ENCODE data around the gene ABI1.

DNA sequence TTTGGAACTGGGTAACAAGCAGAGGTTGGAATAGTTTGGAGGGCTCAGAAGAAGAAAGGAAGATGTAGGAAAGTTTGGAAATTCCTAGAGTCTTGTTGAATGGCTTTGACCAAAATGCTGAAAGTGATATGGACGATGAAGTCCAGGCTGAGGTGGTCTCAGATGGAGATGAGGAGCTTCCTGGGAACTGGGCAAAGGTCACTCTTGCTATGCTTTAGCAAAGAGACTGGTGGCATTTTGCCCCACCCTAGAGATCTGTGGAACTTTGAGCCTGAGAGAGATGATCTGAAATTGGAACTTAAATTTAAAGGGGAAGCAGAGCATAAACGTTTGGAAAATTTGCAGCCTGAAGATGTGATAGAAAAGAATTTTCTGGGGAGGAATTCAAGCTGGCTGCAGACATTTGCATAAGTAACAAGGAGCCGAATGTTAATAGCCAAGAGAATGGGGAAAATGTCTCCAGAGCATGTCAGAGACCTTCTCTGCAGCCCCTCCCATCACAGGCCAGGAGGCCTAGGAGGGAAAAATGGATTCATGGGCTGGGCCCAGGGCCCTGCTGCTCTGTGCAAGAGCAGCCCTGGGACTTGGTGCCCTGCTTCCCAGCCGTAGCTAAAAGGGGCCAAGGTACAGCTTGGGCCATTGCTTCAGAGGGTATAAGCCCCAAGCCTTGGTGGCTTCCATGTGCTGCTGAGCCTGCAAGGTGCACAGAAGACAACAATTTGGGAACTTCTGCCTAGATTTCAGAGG lies 159.7 kb downstream of the ABI1 start:
- TF ChIP-seq EZH2 (IDR thresholded peaks at IDR 0.05) (no peak), POLR2AphosphoS5 (IDR thresholded peaks at IDR 0.05; ENCODE audit: borderline replicate concordance, low read depth, low read length) (no peak)

Data from SK-N-MC (cell line).